HepG2 (cell line): Measurements from ENCODE around the gene PRRT2. TPM values are rescaled to one million over a fixed set of nuclear protein-coding genes. Genes with fewer than 3 reads are reported as not detected.
A peak's percentile ranks its signal among the peaks of the same experiment; 100 is the strongest.

Experiments
- ATF3 ChIP-seq: sonication (generic); formaldehyde crosslinking; IDR thresholded peaks from 2 replicates; pipeline ENCODE4 v1.4.0; 2020; ENCODE audit warnings: missing genetic modification reagents
- CBX2 ChIP-seq, 2 experiments: fragments of 200-600 bp in 1 of 2; sonication (generic); formaldehyde crosslinking in 1 of 2; IDR thresholded peaks; 2 replicates each; pipeline versions ENCODE4 v1.7.0 to v1.8.1; 2018 to 2022; ENCODE audit warnings: low read depth in 2 of 2, low read length in 1 of 2, mild to moderate bottlenecking in 1 of 2, missing genetic modification reagents in 1 of 2
- HMGXB4 ChIP-seq, 2 experiments: sonication (generic) in 1 of 2; formaldehyde crosslinking in 1 of 2; IDR thresholded peaks; 2 replicates each; pipeline versions ENCODE4 v1.4.0 to v1.6.1; 2018 to 2020; ENCODE audit warnings: missing genetic modification reagents in 2 of 2, borderline replicate concordance in 1 of 2, low read depth in 1 of 2, mild to moderate bottlenecking in 1 of 2, missing biosample characterization in 1 of 2
- ISX ChIP-seq: sonication (generic); formaldehyde crosslinking; conservative IDR thresholded peaks from 2 replicates; pipeline ENCODE4 v1.5.0; 2020; ENCODE audit warnings: missing genetic modification reagents
- PAWR ChIP-seq: sonication (generic); formaldehyde crosslinking; IDR thresholded peaks from 2 replicates; pipeline ENCODE4 v1.4.0; 2020; ENCODE audit warnings: missing genetic modification reagents, mild to moderate bottlenecking, borderline replicate concordance
- TCF12 ChIP-seq, 2 experiments: fragments of 450-650 bp in 1 of 2; sonication (generic) in 1 of 2; formaldehyde crosslinking in 1 of 2; IDR thresholded peaks; 2 replicates each; pipeline versions ENCODE4 v1.6.1 to v1.8.0; 2017 to 2022; ENCODE audit warnings: antibody characterized with exemption in 1 of 2, mild to moderate bottlenecking in 1 of 2, missing genetic modification reagents in 1 of 2, moderate library complexity in 1 of 2
- ZBTB1 ChIP-seq: sonication (generic); formaldehyde crosslinking; IDR thresholded peaks from 2 replicates; pipeline ENCODE4 v1.4.0; 2020; ENCODE audit warnings: missing genetic modification reagents, borderline replicate concordance
- ZNF142 ChIP-seq: sonication (generic); formaldehyde crosslinking; IDR thresholded peaks from 2 replicates; pipeline ENCODE4 v1.4.0; 2020; ENCODE audit warnings: missing genetic modification reagents
- ZNF33A ChIP-seq: sonication (generic); formaldehyde crosslinking; IDR thresholded peaks from 2 replicates; pipeline ENCODE4 v1.5.1; 2020; ENCODE audit warnings: missing genetic modification reagents, mild to moderate bottlenecking, moderate library complexity, borderline replicate concordance
- polyA plus RNA-seq, 8 experiments: library from polyadenylated mRNA; depleted of rRNA in 3 of 8; stranded (reverse) in 7 of 8; unstranded in 1 of 8; fragments of >200 nt; fragmentation: Illumina TruSeq in 4 of 8; extraction: Trizol in 4 of 8; gene quantifications; 2 replicates each; pipeline versions ENCODE4 v1.2.1 to v1.2.3, GENCODE V29; 2011 to 2016; ENCODE audit warnings: low read depth in 4 of 8, missing spikeins in 1 of 8, mixed read lengths in 1 of 8; ENCODE audit not compliant: insufficient read depth in 1 of 8
- total RNA-seq, 5 experiments: library from RNA; depleted of rRNA; stranded (reverse); fragments of >200 nt; fragmentation: Illumina TruSeq; extraction: Trizol; gene quantifications; 2 replicates each; pipeline ENCODE4 v1.2.3, GENCODE V29; 2016; ENCODE audit warnings: low read depth in 1 of 5
- TF ChIP-seq, protein P1 (sequence below): sonication (generic); formaldehyde crosslinking; IDR thresholded peaks from 2 replicates; pipeline ENCODE4 v1.5.0; 2020; ENCODE audit warnings: mild to moderate bottlenecking, low read depth, missing genetic modification reagents, borderline replicate concordance
- TF ChIP-seq, protein P2 (sequence below): conservative IDR thresholded peaks from 2 replicates; pipeline ENCODE4 v1.6.1; 2018; ENCODE audit warnings: missing genetic modification reagents

Gene PRRT2
- total and polyA plus RNA-seq, 2 of the 13 experiments (the other 11 are each of a cell fraction or from before 2014, with no cell fraction given): 0.51 to 1.1 TPM

- TF ChIP-seq ZNF142: peak; percentile 88
- no peak for TF ChIP-seq CBX2 (IDR thresholded peaks at IDR 0.05; ENCODE audit: low read depth, low read length)
- no peak; the same call in 1 of the 2 replicates for TF ChIP-seq CBX2 (CRISPR knock-in tag; IDR thresholded peaks at IDR 0.05; ENCODE audit: low read depth)
- TF ChIP-seq HMGXB4 (CRISPR knock-in tag; IDR thresholded peaks at IDR 0.05; ENCODE audit: borderline replicate concordance in 1 of 2, low read depth in 1 of 2): peak; percentile 99
- TF ChIP-seq ATF3 (CRISPR knock-in tag): peak; percentile 31
- no peak for TF ChIP-seq ZBTB1 (CRISPR knock-in tag)
- 0 out of 2 replicates have a peak, but pooled peaks have one; percentile 52 for TF ChIP-seq ISX (CRISPR knock-in tag)
- peak; percentile 82; the same call in 1 of the 2 replicates for TF ChIP-seq ZNF33A (CRISPR knock-in tag)
- TF ChIP-seq, protein P1, sequence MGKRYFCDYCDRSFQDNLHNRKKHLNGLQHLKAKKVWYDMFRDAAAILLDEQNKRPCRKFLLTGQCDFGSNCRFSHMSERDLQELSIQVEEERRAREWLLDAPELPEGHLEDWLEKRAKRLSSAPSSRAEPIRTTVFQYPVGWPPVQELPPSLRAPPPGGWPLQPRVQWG: no peak
- TF ChIP-seq, protein P2, sequence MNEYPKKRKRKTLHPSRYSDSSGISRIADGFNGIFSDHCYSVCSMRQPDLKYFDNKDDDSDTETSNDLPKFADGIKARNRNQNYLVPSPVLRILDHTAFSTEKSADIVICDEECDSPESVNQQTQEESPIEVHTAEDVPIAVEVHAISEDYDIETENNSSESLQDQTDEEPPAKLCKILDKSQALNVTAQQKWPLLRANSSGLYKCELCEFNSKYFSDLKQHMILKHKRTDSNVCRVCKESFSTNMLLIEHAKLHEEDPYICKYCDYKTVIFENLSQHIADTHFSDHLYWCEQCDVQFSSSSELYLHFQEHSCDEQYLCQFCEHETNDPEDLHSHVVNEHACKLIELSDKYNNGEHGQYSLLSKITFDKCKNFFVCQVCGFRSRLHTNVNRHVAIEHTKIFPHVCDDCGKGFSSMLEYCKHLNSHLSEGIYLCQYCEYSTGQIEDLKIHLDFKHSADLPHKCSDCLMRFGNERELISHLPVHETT (CRISPR knock-in tag): peak; percentile 74
- TF ChIP-seq TCF12 (IDR thresholded peaks at IDR 0.05): no peak
- peak; percentile 62; the same call in 1 of the 2 replicates for TF ChIP-seq TCF12 (CRISPR knock-in tag; IDR thresholded peaks at IDR 0.05)
- TF ChIP-seq PAWR (CRISPR knock-in tag): peak; percentile 87; the same call in 1 of the 2 replicates
Measured at GRCh38 chr16:29790183-29790948, 21.6 kb upstream of the PRRT2 start, which contains the start of gene KIF22 (continued).
